DND-41 (cell line): ENCODE results near the gene SPRED1.

Experiments used
- ATAC-seq: fragments of 200-7000 bp; cut with Tn5 transposase; 3 replicates; pipeline ENCODE4 v1.9.1; 2021; ENCODE audit warnings: low read depth; ENCODE audit not compliant: insufficient read depth
- DNase-seq: peaks from one replicate; pipeline ENCODE4 v3.0.0-alpha.2; 2020
- H2AFZ ChIP-seq: 2 replicates; pipeline ENCODE4 v1.6.0; 2012; ENCODE audit warnings: low read depth, low read length
- H3K27ac ChIP-seq: 2 replicates; pipeline ENCODE4 v1.5.1; 2012; ENCODE audit warnings: low read length, inconsistent platforms
- H3K27me3 ChIP-seq: fragments of 200-600 bp; sonication (generic); 2 replicates; pipeline ENCODE4 v1.6.0; 2012; ENCODE audit warnings: low read length, mild to moderate bottlenecking, inconsistent platforms; ENCODE audit not compliant: insufficient read depth, poor library complexity
- H3K36me3 ChIP-seq: 2 replicates; pipeline ENCODE4 v1.5.1; 2012; ENCODE audit warnings: low read length, inconsistent platforms; ENCODE audit not compliant: insufficient read depth
- H3K4me1 ChIP-seq: 2 replicates; pipeline ENCODE4 v1.5.1; 2012; ENCODE audit warnings: mild to moderate bottlenecking, low read length; ENCODE audit not compliant: insufficient read depth
- H3K4me2 ChIP-seq: 2 replicates; pipeline ENCODE4 v1.6.0; 2012; ENCODE audit warnings: mild to moderate bottlenecking, moderate library complexity, low read length, inconsistent platforms; ENCODE audit not compliant: insufficient read depth
- H3K4me3 ChIP-seq, 2 experiments: fragments of 200-600 bp in 1 of 2; shearing (Covaris generic) in 1 of 2; 2 replicates each; pipeline ENCODE4 v1.5.1; 2012 to 2016; ENCODE audit warnings: inconsistent platforms in 2 of 2, low read length in 2 of 2, mild to moderate bottlenecking in 2 of 2, low read depth in 1 of 2, moderate library complexity in 1 of 2
- H3K79me2 ChIP-seq: 2 replicates; pipeline ENCODE4 v1.6.0; 2012; ENCODE audit warnings: low read length, inconsistent platforms; ENCODE audit not compliant: insufficient read depth
- H3K9ac ChIP-seq: 2 replicates; pipeline ENCODE4 v1.6.0; 2012; ENCODE audit warnings: low read depth, mild to moderate bottlenecking, inconsistent platforms, low read length, moderate library complexity
- H3K9me3 ChIP-seq: 2 replicates; pipeline ENCODE4 v1.5.1; 2012; ENCODE audit warnings: low read length, moderate library complexity, mild to moderate bottlenecking, inconsistent platforms; ENCODE audit not compliant: insufficient read depth, severe bottlenecking
- H4K20me1 ChIP-seq: 2 replicates; pipeline ENCODE4 v1.6.0; 2012; ENCODE audit warnings: low read length; ENCODE audit not compliant: insufficient read depth
- EZH2 ChIP-seq: IDR thresholded peaks from 3 replicates; pipeline ENCODE4 v1.6.1; 2012; ENCODE audit warnings: borderline replicate concordance, low read depth, mild to moderate bottlenecking, moderate library complexity, low read length, inconsistent platforms; ENCODE audit not compliant: severe bottlenecking
- TF ChIP-seq, protein P1 (sequence below): IDR thresholded peaks from 2 replicates; pipeline ENCODE4 v1.5.1; 2012; ENCODE audit warnings: borderline replicate concordance, low read length, moderate library complexity, mild to moderate bottlenecking; ENCODE audit not compliant: poor library complexity, severe bottlenecking; ENCODE audit errors: extremely low read depth

Gene SPRED1

DNA sequence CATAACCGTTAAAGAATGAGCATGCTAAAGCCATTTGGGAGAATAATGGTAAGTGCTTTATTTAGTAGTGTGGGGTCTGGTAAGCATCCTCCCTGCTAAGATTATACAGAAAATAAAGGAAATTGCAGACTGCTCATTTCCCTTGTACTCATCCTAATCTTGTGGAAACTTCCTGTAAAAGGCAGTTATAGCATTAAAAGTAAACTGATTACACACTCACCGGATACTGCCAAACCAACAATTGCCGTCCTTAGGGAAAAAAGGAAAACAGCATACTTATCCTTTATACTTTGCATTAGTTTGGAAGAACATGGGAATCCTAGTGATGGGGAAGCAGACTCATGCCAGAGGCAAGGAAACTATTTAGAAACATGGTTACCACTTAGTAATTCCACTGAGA lies 5.3 kb upstream of the SPRED1 start:
- ATAC-seq (no peak), DNase-seq (no peak)
- Histone ChIP-seq H2AFZ (no peak overlapping the region), H3K9ac (no peak overlapping the region), H3K4me3 (no peak overlapping the region), H3K27ac (no peak overlapping the region), H3K4me2 (no peak overlapping the region), H3K9me3 (no peaks in the 10 kb centered on the region), H4K20me1 (no peaks in the 10 kb centered on the region), H3K27me3 (no peaks in the 10 kb centered on the region), H3K36me3 (no peaks in the 10 kb centered on the region), H3K4me1 (no peaks in the 10 kb centered on the region), H3K79me2 (no peaks in the 10 kb centered on the region)
- no peak for TF ChIP-seq EZH2
- TF ChIP-seq, protein P1, sequence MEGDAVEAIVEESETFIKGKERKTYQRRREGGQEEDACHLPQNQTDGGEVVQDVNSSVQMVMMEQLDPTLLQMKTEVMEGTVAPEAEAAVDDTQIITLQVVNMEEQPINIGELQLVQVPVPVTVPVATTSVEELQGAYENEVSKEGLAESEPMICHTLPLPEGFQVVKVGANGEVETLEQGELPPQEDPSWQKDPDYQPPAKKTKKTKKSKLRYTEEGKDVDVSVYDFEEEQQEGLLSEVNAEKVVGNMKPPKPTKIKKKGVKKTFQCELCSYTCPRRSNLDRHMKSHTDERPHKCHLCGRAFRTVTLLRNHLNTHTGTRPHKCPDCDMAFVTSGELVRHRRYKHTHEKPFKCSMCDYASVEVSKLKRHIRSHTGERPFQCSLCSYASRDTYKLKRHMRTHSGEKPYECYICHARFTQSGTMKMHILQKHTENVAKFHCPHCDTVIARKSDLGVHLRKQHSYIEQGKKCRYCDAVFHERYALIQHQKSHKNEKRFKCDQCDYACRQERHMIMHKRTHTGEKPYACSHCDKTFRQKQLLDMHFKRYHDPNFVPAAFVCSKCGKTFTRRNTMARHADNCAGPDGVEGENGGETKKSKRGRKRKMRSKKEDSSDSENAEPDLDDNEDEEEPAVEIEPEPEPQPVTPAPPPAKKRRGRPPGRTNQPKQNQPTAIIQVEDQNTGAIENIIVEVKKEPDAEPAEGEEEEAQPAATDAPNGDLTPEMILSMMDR: no peak

DNA sequence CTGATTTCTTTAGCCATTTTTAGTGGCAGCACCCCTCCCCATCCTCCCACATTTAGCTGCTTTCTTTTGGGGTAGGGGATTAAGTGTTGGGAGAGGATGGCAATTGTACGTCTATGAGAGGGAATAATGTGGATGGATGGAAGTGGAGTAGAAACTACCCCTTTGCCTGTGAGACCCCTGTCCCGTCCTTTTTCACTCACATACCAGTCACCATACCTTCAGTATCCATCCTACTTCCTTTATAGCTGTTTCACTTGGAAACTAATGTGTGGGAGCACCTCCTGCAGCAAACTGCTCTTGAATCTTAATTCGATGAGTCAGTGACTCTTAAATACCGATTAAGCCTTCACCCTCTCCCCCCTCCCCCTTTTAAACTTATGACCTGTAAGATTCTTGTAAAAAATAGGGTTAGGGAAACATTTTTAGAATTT lies 730 bp downstream of the SPRED1 start:
- DNase-seq (no peak), ATAC-seq (no peak)
- Histone ChIP-seq H3K36me3 (no peaks in the 10 kb centered on the region), H3K27ac (no peak overlapping the region), H3K27me3 (peaks cover 3% of the 10 kb centered on the region), H2AFZ (no peak overlapping the region), H3K4me3 (no peak overlapping the region), H3K4me2 (no peak overlapping the region), H3K4me1 (no peaks in the 10 kb centered on the region), H3K9me3 (no peaks in the 10 kb centered on the region), H3K9ac (no peak overlapping the region), H4K20me1 (no peaks in the 10 kb centered on the region), H3K79me2 (no peaks in the 10 kb centered on the region)
- TF ChIP-seq EZH2: no peak
- TF ChIP-seq, protein P1: no peak

DNA sequence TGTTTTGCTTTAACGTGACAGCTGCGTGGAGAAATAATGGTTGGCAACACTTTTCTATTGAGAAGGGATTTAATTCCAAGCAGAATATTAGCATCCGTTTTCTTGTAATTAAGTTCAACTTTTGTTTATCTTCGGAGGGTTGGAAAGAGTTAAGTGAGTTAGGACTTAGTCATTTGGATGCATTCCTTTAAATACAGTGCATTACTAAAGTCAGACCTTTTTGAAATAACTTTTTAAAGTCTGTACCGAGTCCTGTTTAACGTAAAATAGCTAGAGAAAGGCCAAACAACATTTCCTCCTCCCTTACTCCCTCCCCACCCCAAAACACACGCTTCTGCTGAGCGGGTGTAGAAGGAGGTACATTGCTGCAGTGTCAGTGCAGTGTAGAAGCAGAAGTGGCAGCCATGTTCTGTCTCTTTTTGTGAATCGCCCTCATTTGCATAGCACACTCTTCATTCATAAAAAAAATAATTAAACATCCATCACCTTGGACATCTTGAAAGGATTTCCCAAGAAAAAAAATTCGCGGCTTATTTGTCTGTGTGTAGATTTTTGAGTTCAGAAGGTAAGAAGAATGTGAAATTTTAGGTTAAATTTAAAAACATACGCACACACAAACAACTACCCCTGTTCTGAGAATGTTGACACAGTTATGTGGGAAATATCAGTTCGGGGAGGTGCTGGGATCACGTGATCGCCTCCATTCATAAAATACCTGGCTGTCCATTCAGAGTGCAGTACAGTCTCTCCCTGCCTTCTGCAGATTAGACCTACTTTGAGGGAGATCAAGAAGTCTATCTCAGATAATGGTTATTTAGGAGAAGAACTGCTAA lies 1.6 kb downstream of the SPRED1 start:
- no peak overlapping the region for H3K9ac ChIP-seq
- no peaks in the 10 kb centered on the region for H3K4me1 ChIP-seq
- no peak for ATAC-seq
- H4K20me1 ChIP-seq: no peaks in the 10 kb centered on the region
- H3K36me3 ChIP-seq: no peaks in the 10 kb centered on the region
- TF ChIP-seq, protein P1: no peak
- TF ChIP-seq EZH2: no peak
- H3K79me2 ChIP-seq: no peaks in the 10 kb centered on the region
- no peak overlapping the region for H3K4me2 ChIP-seq
- H2AFZ ChIP-seq: no peak overlapping the region
- no peak overlapping the region for H3K4me3 ChIP-seq
- H3K27ac ChIP-seq: no peak overlapping the region
- no peaks in the 10 kb centered on the region for H3K9me3 ChIP-seq
- peaks cover 3% of the 10 kb centered on the region for H3K27me3 ChIP-seq
- no peak for DNase-seq
